NCI-H1930 (cell line): ENCODE data around the gene KRTAP4-16.
"Not testable (repeated sequence)": the region's sequence is repeated elsewhere in the genome, so short reads cannot be mapped to it uniquely, and the experiment has no call there.

Experiments
- DNase-seq, 2 experiments: peaks; one replicate each; lab custom pipeline; 2025; lab: John Stamatoyannopoulos, UW

The KRTAP4-16 gene

DNA sequence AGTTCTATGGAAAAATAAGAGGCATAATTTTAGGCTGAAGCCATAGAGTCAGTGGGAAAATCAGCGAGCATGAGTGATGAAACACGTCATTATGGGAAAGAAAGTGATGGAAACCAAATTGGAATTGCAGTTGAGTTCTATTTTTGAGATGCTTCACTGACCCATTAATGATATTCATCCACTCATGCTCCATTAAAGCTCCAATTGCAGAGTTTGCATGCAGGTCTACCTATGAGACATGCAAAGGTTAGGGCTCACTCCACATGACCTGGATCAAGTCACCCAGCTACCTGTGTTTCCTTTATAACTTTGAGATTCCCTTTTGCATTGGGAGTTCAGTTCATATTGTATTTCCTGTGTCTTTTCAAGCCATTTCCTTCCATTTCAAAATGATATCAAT lies 28.3 kb downstream of the KRTAP4-16 start:
- DNase-seq: no peak

DNA sequence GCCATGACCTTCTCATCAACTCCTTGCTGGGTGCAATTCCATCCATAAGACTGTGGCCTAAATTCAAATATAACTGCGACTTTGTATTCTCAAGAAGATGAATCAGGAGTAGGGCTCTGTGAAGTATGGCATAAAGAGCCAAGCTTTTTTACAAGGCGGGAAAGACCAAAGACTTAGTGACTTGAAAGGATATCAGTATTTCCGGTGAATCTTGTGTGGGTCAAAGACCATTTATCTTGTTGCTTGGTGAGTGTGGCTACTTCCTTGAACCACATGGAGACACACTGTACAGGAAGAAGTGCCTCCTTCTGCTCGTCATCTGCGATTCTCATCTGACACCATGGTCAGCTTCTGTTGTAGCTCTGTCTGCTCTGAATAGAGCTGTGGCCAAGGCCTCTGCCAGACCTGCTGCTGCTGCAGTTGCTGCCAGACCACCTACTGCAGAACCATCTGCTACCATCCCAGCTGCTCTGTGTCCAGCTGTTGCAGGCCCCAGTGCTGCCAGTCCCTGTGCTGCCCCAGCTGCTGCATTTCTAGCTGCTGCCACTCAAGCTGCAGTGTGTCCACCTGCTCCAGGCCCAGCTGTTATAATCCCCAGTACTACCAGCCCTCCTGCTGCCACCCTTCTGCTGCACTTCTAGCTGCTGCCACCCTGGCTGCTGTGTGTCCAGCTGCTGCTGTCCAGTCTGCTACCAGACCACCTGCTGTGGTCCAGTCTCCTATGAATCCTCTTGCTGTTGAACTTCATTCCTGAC lies 30.2 kb downstream of the KRTAP4-16 start:
- no peak for DNase-seq

DNA sequence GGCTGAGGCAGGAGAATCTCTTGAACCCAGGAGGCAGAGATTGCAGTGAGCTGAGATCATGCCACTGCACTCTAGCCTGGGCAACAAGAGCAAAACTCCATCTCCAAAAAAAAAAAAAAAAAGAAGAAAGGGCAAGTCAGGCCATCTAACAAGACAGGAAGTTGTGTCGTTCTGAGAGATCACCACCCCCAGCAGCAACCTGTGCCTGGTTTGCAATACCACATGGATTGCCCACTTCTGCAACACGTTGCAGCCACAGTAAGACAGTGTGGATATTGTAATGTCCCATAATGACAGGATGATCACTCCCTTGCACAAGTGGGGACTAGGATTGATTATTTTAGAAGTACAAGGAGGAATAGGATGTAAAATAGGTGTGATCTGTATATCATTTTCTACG lies 33.0 kb downstream of the KRTAP4-16 start:
- no peak for DNase-seq

DNA sequence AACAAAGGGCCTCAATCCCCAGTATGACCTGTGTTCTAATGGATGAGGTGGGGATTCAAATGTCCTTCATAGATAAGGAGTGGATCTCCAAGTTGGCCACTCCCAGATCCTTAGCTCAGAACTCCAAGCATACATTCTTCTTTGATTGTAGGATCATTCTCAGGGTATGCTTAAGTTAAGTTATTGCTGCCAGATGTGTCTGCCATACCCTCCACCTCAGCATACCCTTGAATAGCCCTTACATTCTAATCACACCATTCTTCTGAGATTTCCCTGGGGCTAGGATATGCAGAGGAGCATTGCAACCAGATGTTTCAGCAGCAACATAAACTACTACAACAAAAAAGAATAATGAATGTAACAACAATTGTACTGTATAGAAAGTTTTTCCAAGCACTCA lies 34.7 kb downstream of the KRTAP4-16 start:
- no peak for DNase-seq

DNA sequence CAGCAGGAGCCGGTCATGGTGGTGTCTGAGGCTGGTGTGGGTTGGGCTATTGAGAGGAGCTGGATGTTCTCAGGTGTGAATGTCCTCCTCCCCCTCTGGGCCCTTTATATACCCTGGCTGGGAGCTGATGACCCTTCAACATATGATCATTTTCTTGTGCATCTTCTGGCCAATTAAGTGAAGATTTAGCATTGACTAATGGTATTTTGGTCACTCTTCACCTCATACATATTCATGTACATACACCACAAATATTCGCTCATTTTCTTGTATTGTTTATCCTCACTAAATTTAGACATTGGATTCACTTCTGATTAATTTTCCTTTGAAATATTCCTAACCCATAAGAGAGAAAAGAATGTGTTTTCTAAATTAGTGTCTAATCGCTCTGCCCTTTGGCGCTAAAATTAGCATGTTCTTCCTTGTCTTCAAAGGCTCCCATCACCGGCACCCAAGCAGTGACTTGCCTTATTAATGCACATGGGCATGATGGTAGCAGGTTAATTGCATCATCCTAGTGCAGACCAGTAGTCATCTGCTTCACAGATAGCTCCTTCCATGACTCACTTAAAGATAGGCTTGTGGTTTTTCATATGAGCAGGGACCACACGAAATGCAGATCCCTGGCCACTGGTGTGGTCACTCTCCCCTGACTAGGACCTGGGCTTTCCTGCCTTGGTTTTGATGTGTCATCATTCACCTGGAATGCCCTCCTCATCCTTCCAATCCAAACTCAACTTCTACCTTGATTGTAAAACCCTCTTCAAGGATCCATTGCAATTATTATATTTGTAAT lies 36.0 kb downstream of the KRTAP4-16 start, which contains the start of gene KRTAP2-4:
KRTAP2-4 (minus strand) TSS at position 51 of the 796 bp plus-strand sequence; CDS start at position 17, 34 bp downstream.
- no peak for DNase-seq

DNA sequence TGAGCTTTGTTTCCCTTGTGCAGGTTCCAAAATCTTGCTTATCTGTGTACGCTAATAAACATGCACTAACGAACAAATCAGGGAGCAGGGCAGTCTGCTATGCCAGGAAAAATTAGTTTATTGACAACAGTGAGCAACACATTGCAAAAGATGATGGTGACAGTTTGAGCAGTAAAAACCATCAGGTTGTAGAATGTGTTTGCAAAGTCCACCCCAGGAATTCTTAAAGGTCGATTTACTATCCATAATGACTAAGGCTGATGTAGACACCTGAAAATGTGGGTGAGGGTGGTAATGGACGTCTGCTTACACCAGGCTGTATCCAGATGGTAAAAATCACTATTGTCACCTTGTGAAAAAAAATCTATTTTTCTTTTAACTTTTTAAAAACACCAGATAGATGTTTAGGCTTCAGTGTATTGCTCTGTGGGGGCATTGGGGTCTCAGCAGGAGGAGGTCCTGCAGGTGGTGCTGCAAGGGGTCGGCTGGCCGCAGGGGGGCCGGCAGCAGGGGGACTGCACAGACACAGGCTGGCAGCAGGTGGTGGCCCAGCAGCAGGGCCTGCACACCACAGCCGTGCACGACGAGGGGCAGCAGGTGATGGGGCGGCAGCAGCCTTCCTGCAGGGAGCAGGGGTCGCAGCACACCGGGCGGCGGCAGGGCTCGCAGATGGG lies 36.9 kb downstream of the KRTAP4-16 start:
- not testable (repeated sequence) for DNase-seq

DNA sequence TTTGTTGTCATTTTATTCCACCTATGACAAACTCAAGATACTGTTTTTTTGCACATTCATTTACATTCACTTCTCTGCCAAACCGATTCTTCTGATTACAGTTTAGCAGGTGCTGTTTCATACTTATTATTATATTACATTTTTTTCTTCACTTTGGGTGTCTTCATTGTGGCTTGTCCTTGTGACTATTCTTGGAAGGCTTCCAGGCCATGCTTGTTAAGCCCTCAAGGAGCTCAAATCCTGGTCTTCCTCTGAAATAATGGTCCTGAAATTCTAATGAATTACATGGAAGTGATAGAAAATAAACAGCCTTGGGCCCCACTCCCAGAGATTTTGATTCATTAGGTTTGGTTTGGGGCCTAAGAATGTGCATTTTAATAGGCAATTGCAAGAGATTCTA lies 37.7 kb downstream of the KRTAP4-16 start:
- no peak for DNase-seq

DNA sequence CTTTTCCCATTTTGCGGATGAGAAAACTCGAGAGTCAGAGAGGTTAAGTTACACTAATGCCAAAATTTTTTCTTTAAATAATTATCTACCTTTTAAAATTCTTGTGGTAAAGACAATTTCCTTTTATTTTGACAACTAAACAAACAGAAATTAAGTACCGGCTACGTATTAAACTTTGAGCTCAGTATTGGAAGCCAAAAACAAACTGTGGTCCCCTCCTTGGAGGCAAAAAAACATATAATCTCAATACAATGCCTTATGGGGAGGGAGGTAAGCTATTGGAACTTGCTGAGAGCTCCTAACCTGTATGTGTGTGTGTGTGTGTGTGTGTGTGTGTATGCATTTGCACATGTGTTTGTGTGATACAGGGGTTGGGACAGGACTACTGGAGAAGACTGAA lies 38.6 kb downstream of the KRTAP4-16 start:
- no peak for DNase-seq

DNA sequence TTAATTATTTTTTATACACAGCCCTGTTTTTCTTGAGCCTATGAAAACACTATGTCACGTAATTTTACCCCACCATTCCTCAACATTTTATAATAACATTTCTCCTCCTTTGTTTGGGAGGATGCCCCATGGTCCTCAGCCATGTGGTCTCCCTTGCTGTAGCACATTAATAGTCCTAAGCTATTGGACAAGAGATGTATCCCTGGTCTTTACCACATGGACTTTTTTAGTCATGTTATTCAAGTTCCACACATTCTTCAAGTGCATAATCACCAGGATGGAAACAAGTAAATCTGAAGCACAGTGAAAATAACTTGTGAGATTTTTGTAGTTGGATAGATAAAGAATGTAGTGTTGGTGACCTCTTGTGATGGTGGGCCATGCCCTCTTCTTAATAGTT lies 40.0 kb downstream of the KRTAP4-16 start:
- no peak for DNase-seq

DNA sequence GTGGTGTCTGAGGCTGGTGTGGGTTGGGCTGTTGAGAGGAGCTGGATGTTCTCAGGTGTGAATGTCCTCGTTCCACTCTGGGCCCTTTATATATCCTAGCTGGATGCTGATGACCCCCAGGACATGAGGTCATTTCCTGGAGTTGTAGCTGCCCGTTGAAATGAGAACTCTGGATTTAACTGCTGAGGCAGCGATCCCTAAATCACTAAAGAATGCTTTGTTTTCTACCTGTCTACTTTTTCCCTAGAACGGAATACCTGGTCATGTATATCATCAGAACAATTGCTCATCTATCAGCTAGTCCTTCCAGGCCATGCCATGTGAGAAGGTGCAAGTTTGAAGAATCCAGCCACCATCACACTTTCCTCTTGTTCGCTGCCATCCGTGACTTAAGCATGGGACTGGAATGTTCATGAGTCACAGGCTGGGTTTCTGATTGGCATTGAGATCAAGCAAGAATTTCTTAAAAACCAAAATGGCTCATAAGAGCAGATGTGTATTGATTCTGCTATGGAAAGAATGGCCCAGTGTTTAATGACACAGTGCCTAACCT lies 41.9 kb downstream of the KRTAP4-16 start, which contains the start of gene KRTAP2-3:
KRTAP2-3 (minus strand) TSS at position 63 of the 553 bp plus-strand sequence. CDS start 64 bp downstream, outside the sequence.
- DNase-seq: no peak

DNA sequence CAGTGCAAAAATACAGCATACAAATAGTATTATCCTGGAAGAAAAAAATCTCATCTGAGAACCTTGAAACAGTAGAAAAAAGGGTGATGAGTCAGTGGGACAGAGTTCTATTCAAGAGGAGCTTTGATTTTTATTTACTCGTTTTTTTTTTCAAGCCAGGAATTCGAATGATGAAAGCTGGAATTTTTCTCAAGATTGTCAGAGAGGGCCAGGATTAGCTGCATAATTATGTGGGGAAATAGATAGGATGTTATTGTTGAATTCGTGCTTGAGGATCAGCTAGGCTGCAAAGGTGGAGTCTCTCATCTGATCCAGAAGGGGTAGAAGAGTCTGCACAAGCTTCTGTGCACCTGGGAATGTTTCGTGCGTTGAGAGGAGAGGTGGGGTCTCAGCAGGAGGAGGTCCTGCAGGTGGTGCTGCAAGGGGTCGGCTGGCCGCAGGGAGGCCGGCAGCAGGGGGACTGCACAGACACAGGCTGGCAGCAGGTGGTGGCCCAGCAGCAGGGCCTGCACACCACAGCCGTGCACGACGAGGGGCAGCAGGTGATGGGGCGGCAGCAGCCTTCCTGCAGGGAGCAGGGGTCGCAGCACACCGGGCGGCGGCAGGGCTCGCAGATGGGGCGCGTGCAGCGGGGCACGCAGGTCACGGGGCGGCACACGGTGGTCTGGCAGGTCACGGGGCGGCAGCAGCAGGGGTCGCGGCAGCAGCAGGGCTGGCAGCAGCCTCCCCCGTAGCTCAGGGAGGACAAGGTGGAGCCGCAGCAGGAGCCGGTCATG lies 42.5 kb downstream of the KRTAP4-16 start:
- not testable (repeated sequence) for DNase-seq

DNA sequence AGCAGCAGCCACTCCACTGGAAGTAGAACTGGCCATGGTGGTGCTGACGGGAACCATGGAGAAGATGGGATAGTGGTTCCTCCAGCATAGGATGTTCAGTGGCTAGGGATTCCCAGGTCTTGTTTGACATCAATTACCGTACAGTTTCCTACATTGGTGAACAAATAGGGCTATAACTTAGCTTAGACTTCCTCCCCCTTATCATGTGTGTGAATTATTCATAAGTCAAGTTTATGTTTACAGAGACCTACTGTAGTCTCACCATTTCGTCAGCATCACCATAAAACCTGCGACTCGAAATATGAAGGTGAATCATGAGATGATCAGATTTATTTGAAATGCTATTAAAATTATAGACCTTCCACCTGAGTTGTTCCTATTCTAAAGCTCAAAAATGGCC lies 43.3 kb downstream of the KRTAP4-16 start:
- DNase-seq: no peak

DNA sequence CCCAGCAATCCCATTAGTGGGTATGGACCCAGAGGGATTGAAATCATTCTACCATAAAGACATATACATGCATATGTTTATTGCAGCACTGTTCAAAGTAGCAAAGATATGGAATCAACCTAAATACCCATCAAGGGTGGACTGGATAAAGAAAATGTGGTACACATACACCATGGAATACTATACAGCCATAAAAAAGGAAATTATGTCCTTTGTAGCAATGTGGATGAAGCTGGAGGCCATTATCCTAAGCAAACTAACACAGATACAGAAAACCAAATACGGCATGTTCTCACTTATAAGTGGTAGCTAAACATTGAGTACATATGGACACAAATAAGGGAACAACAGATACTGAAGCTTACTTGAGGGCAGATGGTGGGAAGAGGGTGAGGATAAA lies 44.5 kb downstream of the KRTAP4-16 start:
- no peak for DNase-seq

DNA sequence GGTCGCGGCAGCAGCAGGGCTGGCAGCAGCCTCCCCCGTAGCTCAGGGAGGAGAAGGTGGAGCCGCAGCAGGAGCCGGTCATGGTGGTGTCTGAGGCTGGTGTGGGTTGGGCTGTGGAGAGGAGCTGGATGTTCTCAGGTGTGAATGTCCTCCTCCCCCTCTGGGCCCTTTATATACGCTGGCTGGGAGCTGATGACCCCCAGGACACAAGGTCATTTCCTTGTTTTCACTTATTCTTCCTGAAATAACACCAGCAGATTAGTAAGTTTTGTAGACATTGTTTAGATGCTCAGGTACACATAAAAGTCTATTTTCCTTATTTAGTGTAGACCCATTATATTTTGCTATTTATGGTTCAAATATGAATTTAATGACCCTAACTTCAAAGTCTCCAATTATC lies 46.9 kb downstream of the KRTAP4-16 start, which contains the start of gene KRTAP2-2:
KRTAP2-2 (minus strand) TSS at position 101 of the 400 bp plus-strand sequence; CDS start at position 82, 19 bp downstream.
- DNase-seq: not testable (repeated sequence)

DNA sequence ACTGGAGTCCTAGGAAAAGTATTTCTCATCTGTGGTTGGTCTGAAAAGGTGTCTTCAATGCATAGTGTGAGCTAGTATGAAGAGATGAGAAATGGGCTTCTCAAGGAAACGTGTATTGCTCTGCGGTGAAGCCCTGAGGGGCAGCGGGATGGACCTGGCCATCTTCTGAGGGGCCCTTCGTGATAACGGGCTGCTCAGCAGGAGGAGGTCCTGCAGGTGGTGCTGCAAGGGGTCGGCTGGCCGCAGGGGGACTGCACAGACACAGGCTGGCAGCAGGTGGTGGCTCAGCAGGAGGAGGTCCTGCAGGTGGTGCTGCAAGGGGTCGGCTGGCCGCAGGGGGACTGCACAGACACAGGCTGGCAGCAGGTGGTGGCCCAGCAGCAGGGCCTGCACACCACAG lies 47.5 kb downstream of the KRTAP4-16 start:
- DNase-seq: not testable (repeated sequence)

DNA sequence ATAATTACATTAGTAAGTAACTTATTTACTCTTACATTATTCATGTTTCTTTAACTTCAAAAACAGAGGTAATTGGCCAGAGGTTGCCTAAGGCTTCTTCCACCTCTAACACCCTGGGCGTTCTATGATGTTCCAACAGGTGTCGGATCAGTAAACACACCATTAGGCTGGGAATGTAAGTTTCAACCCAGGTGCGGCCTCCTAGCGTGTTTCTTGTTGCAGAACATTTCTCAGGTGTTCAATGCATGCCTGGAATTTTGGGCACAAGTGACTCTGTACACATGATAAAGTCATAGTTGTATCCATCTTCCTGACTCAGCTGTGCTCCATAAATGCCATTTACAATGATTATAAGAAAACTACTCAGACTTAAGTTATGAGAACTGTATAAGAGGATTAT lies 48.0 kb downstream of the KRTAP4-16 start:
- DNase-seq: no peak

DNA sequence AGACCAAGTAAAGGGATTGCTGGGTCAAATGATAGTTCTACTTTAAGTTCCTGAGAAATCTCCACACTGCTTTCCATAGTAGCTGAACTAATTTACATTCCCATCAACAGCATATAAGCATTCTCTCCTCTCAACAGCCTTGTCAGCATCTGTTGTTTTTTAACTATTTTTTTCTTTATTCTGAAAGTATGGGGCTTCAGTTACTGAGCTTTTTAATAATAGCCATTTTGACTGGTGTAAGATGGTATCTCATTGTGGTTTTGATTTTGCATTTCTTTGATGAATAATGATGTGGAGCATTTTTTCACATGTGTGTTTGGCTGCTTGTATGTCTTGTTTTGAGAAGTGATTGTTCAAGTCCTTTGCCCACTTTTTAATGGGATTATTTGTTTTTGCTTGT lies 49.4 kb downstream of the KRTAP4-16 start:
- no peak for DNase-seq
